GM23338 (cell line): Measurements from ENCODE around the gene GNA15. TPM values are rescaled to one million over a fixed set of nuclear protein-coding genes. Genes with fewer than 3 reads are reported as not detected.

Source experiments
- ATAC-seq: fragments of 200-7000 bp; cut with Tn5 transposase; 3 replicates; pipeline ENCODE4 v1.9.1; 2020
- DNase-seq: peaks from one replicate; pipeline ENCODE4 v3.0.0-alpha.2; 2015; ENCODE audit warnings: low spot score
- H2AFZ ChIP-seq: fragments of 200-600 bp; sonication (generic); 2 replicates; pipeline ENCODE4 v1.8.0; 2016; ENCODE audit warnings: antibody characterized with exemption, mild to moderate bottlenecking, moderate library complexity
- H3F3A ChIP-seq: fragments of 200-600 bp; sonication (generic); replicated peaks from 2 replicates; pipeline ENCODE4 v1.8.0; 2017; ENCODE audit warnings: antibody characterized with exemption, mixed run types, low read depth
- H3K27ac ChIP-seq: fragments of 200-600 bp; sonication (generic); 2 replicates; pipeline ENCODE4 v1.6.1; 2016; ENCODE audit warnings: low read depth
- H3K27me3 ChIP-seq: fragments of 200-600 bp; sonication (generic); 2 replicates; pipeline ENCODE4 v1.8.0; 2016; ENCODE audit warnings: mild to moderate bottlenecking, mixed run types, moderate library complexity; ENCODE audit not compliant: insufficient read depth
- H3K36me3 ChIP-seq: fragments of 200-600 bp; sonication (generic); 2 replicates; pipeline ENCODE4 v1.8.0; 2016; ENCODE audit warnings: mild to moderate bottlenecking; ENCODE audit not compliant: insufficient read depth
- H3K4me1 ChIP-seq: fragments of 200-600 bp; sonication (generic); 2 replicates; pipeline ENCODE4 v1.8.0; 2016; ENCODE audit warnings: mild to moderate bottlenecking, moderate library complexity; ENCODE audit not compliant: insufficient read depth
- H3K4me2 ChIP-seq: fragments of 200-600 bp; sonication (generic); 2 replicates; pipeline ENCODE4 v1.7.1; 2017; ENCODE audit warnings: mixed run types
- H3K4me3 ChIP-seq: fragments of 200-600 bp; sonication (generic); 2 replicates; pipeline ENCODE4 v1.6.1; 2016; ENCODE audit warnings: mixed run types
- H3K79me2 ChIP-seq: fragments of 200-600 bp; sonication (generic); replicated peaks from 2 replicates; pipeline ENCODE4 v1.8.0; 2017; ENCODE audit warnings: mild to moderate bottlenecking; ENCODE audit not compliant: insufficient read depth
- H3K9me2 ChIP-seq: fragments of 200-600 bp; sonication (generic); 2 replicates; pipeline ENCODE4 v1.8.0; 2017; ENCODE audit not compliant: insufficient read depth
- H4K20me1 ChIP-seq: fragments of 200-600 bp; sonication (generic); replicated peaks from 2 replicates; pipeline ENCODE4 v1.8.0; 2017; ENCODE audit warnings: mild to moderate bottlenecking; ENCODE audit not compliant: insufficient read depth
- H3K27ac Mint-ChIP-seq: 2 replicates; pipeline ENCODE4 v1.8.0; 2020; ENCODE audit warnings: inconsistent platforms, mild to moderate bottlenecking, moderate library complexity, mixed read lengths
- H3K27me3 Mint-ChIP-seq: 3 replicates; pipeline ENCODE4 v1.8.0; 2022; ENCODE audit warnings: low read depth, mild to moderate bottlenecking, moderate library complexity, mixed read lengths, inconsistent platforms; ENCODE audit not compliant: insufficient read depth, poor library complexity
- H3K36me3 Mint-ChIP-seq: 3 replicates; pipeline ENCODE4 v1.8.0; 2021; ENCODE audit warnings: low read depth, mild to moderate bottlenecking, inconsistent platforms, moderate library complexity, mixed read lengths
- H3K4me1 Mint-ChIP-seq: 3 replicates; pipeline ENCODE4 v1.8.0; 2020; ENCODE audit warnings: mild to moderate bottlenecking, inconsistent platforms, mixed read lengths
- H3K4me3 Mint-ChIP-seq: 3 replicates; pipeline ENCODE4 v1.8.0; 2021; ENCODE audit warnings: moderate library complexity, mild to moderate bottlenecking, inconsistent platforms, mixed read lengths
- H3K9me3 Mint-ChIP-seq: 3 replicates; pipeline ENCODE4 v1.8.0; 2020; ENCODE audit warnings: moderate library complexity, mild to moderate bottlenecking, inconsistent platforms, mixed read lengths
- CTCF ChIP-seq, 2 experiments: fragments of 200-600 bp in 1 of 2; sonication (generic) in 1 of 2; conservative IDR thresholded peaks; 2 replicates each; pipeline versions ENCODE4 v1.5.1 to v1.6.1; 2016 to 2017; ENCODE audit warnings: antibody characterized with exemption in 2 of 2, low read depth in 2 of 2, mild to moderate bottlenecking in 2 of 2, moderate library complexity in 1 of 2
- EZH2 ChIP-seq: fragments of 200-600 bp; sonication (generic); IDR thresholded peaks from one replicate; pipeline ENCODE4 v1.8.0; 2017; ENCODE audit warnings: antibody characterized with exemption, mild to moderate bottlenecking, low read depth; ENCODE audit not compliant: unreplicated experiment
- JUNB ChIP-seq: IDR thresholded peaks from one replicate; pipeline ENCODE4 v1.6.1; 2016; ENCODE audit warnings: antibody characterized with exemption; ENCODE audit not compliant: unreplicated experiment
- POLR2AphosphoS5 ChIP-seq: IDR thresholded peaks from 2 replicates; pipeline ENCODE4 v1.6.1; 2016; ENCODE audit warnings: antibody characterized with exemption, low read depth
- ZNF114 ChIP-seq: fragments of 250-450 bp; sonication (Bioruptor Pico); IDR thresholded peaks from 2 replicates; pipeline ENCODE4 v1.5.0; 2020; ENCODE audit warnings: mild to moderate bottlenecking, moderate library complexity
- ZNF331 ChIP-seq: fragments of 250-450 bp; sonication (Bioruptor Pico); IDR thresholded peaks from 2 replicates; pipeline ENCODE4 v1.5.0; 2020; ENCODE audit warnings: low read depth, mild to moderate bottlenecking, moderate library complexity
- ZNF462 ChIP-seq: fragments of 250-450 bp; sonication (Bioruptor Pico); IDR thresholded peaks from 2 replicates; pipeline ENCODE4 v1.5.0; 2020; ENCODE audit warnings: mild to moderate bottlenecking, moderate library complexity
- polyA plus RNA-seq: library from polyadenylated mRNA; unstranded; fragments of >200 nt; fragmentation: Nextera tagmentation; extraction: Ambion mirVana; gene quantifications from 2 replicates; pipeline ENCODE4 v1.2.1, GENCODE V29; 2016
- total RNA-seq: library from RNA; depleted of rRNA; stranded (reverse); fragments of >200 nt; shearing (Covaris generic); gene quantifications from 2 replicates; pipeline ENCODE4 v1.2.3, GENCODE V29; 2014

GNA15 gene
- total and polyA plus RNA-seq, 2 experiments from 2014 or later = 0.14 to 0.31 TPM

- TF ChIP-seq ZNF462 (CRISPR knock-in tag) = no peak
These were observed 36.3 kb upstream of the GNA15 start (continued) for GRCh38 chr19:3099347-3100145.

GRCh38 chr19:3100331-3100730 is 35.5 kb upstream of the GNA15 start:
- peaks cover 17% of the 10 kb centered on the region for H3K4me1 Mint-ChIP-seq
- no peaks in the 10 kb centered on the region for H3K36me3 Mint-ChIP-seq
- Histone ChIP-seq H3K9me2 (no peaks in the 10 kb centered on the region), H3K27me3 (no peaks in the 10 kb centered on the region), H3K36me3 (no peaks in the 10 kb centered on the region), H3K4me1 (peaks cover 12% of the 10 kb centered on the region), H3K4me3 (no peak overlapping the region), H4K20me1 (peaks cover 6% of the 10 kb centered on the region), H3F3A (no peaks in the 10 kb centered on the region), H3K27ac (no peak overlapping the region), H3K79me2 (peaks cover 77% of the 10 kb centered on the region), H2AFZ (no peak overlapping the region), H3K4me2 (no peak overlapping the region)
- no peak for DNase-seq
- H3K27me3 Mint-ChIP-seq = peaks cover 12% of the 10 kb centered on the region
- no peaks in the 10 kb centered on the region for H3K9me3 Mint-ChIP-seq
- no peak for ATAC-seq
- H3K4me3 Mint-ChIP-seq = no peak overlapping the region
- H3K27ac Mint-ChIP-seq = no peak overlapping the region
- TF ChIP-seq EZH2 = no peak
- TF ChIP-seq CTCF (conservative IDR thresholded peaks at IDR 0.05; ENCODE audit: low read depth in 2 of 2) = no peak
- no peak for TF ChIP-seq JUNB
- no peak for TF ChIP-seq ZNF114
- no peak for TF ChIP-seq ZNF331 (CRISPR knock-in tag)
- TF ChIP-seq ZNF462 (CRISPR knock-in tag) = no peak
- no peak for TF ChIP-seq POLR2AphosphoS5
